Midbrain (tissue), 1 donor: ENCODE measurements around the gene PLCG2.
"Not testable (repeated sequence)": the region's sequence is repeated elsewhere in the genome, so short reads cannot be mapped to it uniquely, and the experiment has no call there.

Experiments used
- DNase-seq: peaks from one replicate; lab custom pipeline; 2025; lab: John Stamatoyannopoulos, UW

PLCG2 gene

DNA sequence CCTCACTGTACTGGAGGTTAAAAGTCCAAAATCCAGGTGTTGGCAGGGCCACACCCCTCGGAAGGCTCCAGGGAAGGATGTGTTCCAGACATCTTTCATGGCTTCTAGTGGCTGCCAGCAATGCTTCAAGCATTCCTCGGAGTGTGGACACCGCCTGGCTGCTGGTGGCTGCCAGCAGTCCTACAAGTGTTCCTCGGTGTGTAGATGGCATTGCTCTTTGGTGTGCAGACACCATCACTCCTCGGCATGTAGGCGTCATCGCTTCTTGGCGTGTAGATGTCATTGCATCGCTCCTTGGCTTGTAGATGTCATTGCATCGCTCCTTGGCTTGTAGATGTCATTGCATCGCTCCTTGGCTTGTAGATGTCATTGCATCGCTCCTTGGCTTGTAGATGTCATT lies 98.4 kb downstream of the PLCG2 start:
- DNase-seq, result not testable (repeated sequence)

- DNase-seq, result no peak
Measured at GRCh38 chr16:81878529-81878928, 99.4 kb downstream of the PLCG2 start.

DNA sequence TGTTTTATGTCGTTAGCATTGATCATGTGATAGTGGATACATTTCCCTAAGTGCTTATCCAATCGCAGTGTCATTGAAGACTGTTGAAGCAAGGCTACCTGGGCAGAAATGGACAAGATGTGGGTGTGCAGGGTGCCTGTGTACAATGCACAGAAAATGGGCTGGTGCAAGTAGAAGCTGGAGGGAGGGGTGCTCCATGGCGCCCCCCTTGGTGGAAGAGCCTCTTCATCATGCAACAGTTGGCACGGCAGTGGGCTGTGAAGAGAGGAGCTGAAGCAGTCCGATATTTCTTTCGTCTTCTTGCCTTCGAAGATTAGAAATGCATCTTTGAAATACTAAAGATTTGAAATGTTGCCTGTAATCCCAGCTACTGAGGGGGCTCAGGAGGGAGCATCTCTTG lies 100.5 kb downstream of the PLCG2 start:
- no peak for DNase-seq

GRCh38 chr16:81880816-81881215 lies 101.7 kb downstream of the PLCG2 start:
- no peak for DNase-seq

- no peak for DNase-seq
Measured at GRCh38 chr16:81881228-81881627, 102.1 kb downstream of the PLCG2 start.

DNA sequence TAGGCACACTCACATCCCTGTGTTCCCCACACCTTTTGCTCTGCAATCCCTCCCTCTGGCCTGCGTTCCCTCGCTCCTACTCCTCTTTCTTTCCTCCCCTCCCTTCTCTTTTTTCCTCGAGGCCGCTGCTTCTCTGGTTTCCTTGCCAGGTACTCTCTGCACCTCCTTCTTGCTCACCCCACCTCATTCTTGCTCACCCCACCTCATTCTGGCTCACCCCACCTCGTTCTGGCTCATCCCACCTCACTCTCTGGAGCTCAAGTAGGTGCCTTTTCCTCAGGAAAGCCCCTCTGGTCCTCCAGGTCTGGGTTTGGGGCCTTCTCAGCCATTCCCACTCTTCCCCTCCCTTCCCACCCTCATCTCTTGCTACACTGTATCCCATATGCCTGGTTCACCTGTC lies 103.5 kb downstream of the PLCG2 start:
- no peak for DNase-seq

- DNase-seq, result no peak
Measured at GRCh38 chr16:81883235-81883634, 104.1 kb downstream of the PLCG2 start.

DNA sequence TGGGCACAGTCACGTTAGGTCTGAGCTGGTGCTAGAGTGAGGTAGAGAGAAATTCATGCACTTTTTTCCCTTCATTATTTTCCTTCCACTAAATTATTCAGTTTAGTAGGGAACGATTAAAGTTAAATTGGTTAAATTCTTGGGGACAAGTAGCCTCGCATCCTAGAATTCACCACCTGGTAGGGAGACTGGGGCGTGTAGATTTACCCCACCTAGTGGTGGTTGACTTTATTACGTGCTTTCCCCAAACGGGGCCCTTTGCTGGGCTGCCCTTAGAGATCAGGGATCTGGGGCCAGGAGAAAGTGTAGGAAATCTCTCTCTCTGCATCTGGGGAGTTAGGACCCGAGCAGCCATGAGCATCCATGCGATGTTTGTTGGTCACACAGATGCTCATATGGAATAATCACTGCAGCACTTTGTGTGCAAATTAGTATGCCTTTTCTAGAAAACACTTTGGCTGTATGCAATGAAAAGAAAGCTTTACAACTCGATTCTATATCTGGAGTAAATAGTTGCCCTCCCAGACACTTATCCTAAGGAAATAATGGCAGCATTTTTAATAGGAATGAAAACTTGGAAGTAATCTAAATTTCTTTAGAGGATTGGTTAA lies 107.0 kb downstream of the PLCG2 start:
- no peak for DNase-seq

DNA sequence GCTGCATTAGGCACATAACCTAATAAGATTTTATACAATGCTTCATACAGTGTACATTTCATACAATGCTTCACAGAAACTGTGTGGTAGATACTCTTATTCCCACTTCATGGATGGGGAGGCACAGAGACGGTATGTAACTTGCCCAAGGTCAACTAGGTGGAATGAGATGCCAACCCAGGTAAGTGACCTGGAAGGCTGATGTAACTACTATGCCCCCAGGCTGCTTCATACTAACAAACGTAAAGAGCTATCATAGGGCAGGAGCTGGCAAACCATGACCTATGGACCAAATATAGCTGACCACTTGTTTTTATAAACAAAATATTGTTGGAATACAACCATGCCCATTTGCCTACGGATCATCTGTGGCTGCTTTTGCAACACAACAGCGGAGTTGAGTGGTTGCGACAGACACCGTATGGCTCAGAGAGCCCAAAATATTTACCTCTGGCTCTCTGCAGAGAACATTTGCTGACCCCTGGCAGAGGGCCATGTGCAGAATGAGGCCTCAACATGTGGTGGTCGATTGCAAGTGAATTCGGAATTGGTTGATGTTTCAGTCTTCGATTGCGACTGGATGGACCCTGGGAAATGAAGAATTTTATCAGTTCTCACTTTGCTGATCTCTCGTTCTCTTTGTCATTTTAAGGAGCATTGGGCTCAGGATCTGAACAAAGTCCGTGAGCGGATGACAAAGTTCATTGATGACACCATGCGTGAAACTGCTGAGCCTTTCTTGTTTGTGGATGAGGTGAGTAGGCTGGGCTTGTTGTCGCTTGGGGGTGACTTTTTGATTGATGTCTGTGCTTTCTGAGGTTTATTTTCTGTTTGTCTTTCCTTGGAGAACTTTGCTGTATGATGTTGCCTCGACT lies 109.7 kb downstream of the PLCG2 start:
- DNase-seq, result no peak

DNA sequence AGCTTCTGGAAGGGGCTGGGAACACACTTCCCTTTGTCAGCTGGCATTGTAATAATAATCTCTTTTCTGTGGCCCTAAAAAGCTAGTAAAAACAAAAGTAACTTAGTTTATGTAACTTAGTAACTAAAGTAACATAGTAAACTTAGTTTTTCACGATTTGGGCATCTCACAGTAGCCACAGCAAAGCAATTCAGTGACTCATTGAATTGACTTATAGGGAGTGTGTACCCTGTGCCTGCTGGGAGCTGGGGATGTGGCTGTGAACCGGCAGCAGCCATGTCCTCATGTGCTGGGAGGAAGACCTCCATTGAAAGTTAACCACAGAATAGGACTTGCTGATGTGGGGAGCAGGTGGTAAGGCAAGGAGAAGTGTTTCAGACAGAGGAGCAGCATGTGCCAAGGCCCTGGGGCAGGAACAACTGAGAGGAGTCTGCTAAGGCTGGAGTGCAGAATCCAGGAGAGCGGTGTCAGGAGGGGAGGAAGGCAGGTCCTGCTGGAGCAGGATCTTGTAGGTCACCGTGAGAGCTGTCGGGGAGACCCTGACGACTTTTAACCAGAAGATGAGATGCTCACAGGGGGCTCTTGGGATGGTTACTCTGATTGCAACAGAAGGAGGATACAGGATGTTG lies 112.8 kb downstream of the PLCG2 start:
- DNase-seq, result no peak

GRCh38 chr16:81894592-81894991 lies 115.5 kb downstream of the PLCG2 start:
- DNase-seq, result no peak

DNA sequence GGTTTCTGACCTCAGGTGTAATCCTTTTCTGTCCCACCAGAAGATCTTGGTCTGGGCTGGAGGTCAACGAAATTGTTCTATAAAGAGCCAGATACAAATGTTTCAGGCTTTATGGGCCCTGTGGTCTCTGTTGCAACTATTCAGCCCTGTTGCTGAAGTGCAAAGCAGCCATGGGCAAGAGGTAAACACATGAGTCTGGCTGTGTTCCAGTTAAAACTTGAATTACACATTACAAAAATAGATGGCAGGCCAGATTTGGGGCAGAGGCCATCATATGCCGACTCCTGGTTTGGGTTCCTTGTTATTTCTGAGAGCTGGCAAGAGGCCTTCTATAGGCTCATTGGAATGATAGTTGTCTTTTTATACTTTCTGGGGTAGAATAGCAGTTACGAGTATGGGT lies 117.8 kb downstream of the PLCG2 start:
- DNase-seq, result no peak

DNA sequence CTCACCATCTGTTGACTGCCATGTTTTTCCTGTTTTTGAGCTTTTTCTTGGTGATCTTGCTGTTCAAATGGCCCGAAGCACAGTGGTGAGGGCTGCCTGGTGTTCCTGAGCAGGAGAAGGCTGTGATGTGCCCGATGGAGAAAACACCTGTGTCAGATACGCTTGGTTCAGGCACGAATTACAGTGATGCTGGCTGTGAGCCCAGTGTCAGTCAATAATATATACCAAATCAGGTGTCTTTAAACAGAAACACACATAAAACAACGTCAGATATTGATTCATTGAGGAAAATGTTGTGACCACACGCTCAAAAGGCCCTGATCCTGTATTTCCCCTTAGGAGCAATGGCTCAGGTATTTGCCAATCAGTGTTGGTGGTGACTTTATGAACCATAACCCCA lies 120.5 kb downstream of the PLCG2 start:
- DNase-seq, result no peak

DNA sequence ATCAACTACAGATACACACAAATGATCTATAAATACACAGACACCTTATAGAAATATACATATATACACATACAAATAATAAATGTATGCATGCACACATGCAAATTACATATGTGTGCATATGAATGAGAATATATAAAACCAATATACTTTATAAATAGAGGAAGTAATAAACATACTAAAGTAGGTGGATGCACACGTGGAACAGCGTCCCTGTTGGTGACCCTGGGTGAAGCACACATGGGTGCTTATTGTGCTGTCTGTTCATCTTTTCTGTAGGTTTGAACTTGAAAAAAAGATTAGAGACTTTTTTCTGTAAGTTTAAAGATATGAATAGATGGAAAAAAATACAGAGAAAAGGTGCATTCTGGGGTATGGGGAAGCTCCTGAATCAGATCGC lies 120.9 kb downstream of the PLCG2 start:
- no peak for DNase-seq

DNA sequence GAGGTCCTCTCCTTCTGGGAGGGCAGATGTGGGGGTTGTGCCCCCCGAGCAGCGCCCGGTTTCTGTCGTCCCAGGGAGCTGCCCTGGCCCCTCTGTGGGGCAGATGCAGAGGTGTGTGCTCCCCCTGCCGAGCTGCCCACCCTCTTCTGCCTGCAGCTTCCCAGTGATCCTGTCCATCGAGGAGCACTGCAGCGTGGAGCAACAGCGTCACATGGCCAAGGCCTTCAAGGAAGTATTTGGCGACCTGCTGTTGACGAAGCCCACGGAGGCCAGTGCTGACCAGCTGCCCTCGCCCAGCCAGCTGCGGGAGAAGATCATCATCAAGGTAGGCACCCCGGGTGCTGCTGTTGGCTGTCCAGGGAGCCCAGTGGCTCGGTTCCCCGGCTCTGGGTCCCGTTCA lies 121.4 kb downstream of the PLCG2 start:
- no peak for DNase-seq

GRCh38 chr16:81901484-81901883 lies 122.4 kb downstream of the PLCG2 start:
- no peak for DNase-seq

- no peak for DNase-seq
Measured at GRCh38 chr16:81902025-81902424, 122.9 kb downstream of the PLCG2 start.

- DNase-seq, result no peak
Measured at GRCh38 chr16:81904320-81904719, 125.2 kb downstream of the PLCG2 start.

- DNase-seq, result no peak
Measured at GRCh38 chr16:81905277-81905676, 126.2 kb downstream of the PLCG2 start.

DNA sequence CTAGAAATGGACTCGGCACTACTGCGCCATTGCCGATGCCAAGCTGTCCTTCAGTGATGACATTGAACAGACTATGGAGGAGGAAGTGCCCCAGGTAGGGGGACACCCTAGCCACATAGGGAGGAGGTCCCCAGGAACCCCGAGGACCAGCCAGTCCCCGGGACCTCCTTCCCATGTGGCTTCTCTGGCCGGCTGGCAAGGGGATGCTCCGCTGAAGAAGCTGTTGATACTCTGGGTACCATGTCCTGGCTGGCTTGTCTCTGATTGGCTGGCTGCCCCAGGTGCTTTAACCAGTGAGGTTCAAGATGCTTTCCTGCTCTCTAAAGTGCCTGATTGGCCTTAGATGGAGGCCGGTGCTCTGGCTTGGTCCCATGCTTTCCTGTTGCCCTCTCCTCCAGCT lies 128.6 kb downstream of the PLCG2 start:
- DNase-seq, result no peak

- DNase-seq, result no peak
Measured at GRCh38 chr16:81908466-81909262, 129.6 kb downstream of the PLCG2 start.

DNA sequence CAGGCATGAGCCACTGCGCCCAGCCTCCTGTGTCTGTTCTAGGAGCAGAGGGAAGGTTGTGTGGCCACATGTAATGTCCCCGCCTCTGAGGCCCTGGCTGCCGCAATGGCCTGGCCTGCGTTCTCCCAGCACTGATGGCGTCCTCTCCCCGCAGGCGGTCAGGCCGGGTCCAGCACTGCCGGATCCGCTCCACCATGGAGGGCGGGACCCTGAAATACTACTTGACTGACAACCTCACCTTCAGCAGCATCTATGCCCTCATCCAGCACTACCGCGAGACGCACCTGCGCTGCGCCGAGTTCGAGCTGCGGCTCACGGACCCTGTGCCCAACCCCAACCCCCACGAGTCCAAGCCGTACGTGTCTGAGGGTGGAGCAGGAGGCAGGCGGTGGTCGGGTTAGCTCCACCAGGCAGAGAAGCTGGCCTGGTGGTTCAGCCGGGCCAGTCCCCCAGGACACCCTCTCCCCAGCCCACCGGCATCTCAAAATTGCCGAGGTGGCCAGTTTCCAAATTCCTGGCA lies 131.3 kb downstream of the PLCG2 start:
- no peak for DNase-seq
